HG02571 (cell line): ENCODE results near the gene LEO1.

Experiments
- ATAC-seq: cut with Tn5 transposase; IDR thresholded peaks from one replicate; pipeline ENCODE4 v1.9.1; 2021; ENCODE audit warnings: mild to moderate bottlenecking, moderate library complexity; ENCODE audit not compliant: unreplicated experiment

The LEO1 gene

DNA sequence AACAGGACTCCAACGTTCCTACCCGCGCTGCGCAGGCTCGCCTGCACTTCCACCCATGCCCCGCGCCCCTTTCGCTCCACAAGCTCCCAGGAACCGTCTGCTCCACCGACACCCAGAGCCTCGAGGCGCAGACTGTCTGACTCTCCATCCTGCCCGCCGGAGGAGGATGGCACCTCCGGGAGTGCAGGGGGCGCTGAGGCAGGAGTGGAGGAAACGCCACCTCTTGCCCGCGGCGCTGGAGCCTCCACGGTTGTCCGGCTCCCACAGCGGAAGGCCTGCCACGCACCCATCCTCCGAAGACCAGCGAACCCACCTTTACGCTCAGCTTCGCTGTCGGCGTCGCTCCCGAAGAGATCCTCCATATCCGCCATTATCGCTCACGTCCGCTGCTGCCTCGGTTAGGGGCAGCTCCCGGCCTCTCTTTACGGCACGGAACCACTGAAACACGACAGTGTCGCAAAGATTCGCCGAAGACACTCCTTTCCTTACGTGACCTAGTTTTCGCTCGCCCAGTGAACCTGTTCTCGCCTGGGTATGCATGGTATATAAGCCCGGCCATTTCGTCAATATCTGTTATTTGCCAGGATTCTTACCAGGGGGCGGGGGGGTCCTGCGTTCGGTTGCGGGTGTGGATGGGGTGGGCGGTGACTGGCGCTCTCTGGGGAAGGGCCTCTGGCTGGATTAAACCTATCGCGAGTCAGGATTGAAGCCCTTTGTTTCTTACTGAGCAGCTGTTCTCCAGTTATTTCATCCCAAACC is at the start of gene LEO1:
LEO1 (minus strand) TSS at position 404 of the 759 bp plus-strand sequence; CDS start at position 371, 33 bp downstream.
- peak; percentile 78 for ATAC-seq

DNA sequence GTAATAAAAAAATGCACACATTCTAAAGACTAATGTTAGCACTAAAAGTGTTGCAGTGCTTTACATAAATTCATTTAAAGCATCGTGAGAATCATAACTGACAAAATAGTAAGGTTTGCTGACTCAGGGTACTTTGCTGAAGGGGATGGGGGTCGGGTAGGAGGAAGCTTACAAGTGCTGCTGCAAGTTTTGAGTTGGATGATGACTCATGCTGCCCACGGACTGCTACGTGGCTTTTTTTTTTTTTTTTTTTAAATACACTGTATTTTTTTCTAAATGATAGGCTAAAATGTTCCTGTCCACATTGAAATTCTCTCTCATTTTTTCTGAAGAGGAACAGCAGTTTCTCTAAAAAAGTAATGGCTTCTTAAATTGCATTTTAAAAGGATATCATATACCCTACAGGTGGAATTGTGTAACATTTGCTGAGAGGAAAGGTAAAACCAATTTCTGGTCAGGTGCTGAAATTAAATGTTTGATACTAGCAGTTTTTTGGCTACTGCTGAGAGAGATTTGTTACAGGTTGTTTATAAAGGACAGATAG is 49.6 kb upstream of the LEO1 start:
- ATAC-seq, result no peak

DNA sequence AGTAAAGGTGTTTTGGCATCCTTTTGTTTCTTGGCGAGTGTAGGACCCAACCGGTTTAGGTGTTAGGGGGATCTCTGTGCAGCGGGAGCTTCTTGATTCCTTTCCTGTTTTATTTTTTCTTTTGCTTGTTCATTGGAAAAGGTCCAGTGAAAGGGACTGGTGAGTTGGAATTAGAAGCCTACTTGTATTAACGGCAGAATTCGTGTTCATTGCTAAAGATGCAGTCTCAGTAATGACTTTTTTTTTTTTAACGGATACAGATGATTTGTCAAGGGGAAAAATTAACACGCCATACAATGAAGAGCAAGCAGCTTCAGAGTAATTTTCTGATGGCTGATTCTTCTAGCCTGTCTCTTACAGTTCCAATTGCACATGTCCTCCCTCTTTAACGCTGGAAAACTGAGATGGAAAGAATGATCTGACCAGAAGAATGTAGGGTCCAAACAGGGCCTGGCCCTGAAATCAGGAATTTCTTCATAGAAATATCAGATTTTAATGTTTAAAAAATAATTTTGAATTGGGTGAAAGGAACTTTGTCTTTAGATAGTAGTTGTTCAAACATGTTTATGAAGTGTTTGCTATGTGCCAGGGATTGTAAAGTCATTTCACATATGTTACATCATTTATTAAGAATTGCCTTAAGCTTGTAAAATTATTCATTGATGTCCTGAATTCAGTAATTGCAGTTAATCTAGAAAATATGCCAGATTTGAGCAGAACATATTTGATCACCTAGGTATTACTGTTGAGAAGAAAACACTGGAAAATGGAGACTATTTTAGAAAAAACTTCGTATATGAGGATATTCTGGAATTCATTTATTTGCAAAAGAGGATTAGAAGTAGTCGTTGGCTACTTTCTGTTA is 48.9 kb upstream of the LEO1 start:
- no peak for ATAC-seq

DNA sequence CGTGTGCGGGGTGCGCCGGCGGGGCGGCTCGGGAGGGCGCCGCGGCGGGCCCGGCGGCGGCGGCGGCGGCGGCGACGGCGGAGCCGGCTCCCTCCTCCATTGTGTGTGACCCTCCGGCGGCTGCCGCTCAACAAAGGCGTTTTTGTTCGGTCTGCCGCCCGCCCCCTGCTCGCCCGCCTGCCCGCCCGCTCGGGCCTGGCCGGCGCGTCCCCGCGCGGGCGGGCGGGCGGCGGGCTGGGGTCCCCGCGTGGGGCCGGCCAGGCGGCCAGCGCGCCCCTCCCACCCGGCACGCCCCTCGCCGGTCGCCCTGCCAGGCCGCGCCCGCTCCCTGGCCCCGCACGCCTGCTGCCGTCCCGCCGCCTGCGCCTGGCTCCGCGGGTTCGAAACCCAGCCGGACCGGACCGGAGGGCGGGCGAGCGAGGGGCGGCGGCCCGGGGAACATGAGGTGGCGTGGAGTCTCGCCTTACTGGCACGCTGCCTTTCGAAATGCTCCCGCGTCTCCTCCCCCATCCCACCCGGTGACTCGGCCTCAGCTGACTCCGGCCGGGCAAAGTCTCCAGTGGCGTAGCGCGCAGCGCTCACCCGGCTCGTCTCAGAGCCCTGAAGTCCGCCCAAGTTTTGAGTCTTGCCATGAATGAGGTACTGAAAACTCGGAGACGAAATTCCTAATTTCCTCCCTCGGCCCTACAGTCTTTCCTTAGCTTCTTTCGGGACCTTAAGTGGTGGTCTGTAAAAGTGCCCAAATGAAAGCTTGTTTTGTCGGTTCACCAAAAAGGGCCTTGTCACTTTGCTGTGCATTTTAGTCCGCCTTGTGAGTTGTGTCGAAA is 48.0 kb upstream of the LEO1 start:
- peak; percentile 56 for ATAC-seq

DNA sequence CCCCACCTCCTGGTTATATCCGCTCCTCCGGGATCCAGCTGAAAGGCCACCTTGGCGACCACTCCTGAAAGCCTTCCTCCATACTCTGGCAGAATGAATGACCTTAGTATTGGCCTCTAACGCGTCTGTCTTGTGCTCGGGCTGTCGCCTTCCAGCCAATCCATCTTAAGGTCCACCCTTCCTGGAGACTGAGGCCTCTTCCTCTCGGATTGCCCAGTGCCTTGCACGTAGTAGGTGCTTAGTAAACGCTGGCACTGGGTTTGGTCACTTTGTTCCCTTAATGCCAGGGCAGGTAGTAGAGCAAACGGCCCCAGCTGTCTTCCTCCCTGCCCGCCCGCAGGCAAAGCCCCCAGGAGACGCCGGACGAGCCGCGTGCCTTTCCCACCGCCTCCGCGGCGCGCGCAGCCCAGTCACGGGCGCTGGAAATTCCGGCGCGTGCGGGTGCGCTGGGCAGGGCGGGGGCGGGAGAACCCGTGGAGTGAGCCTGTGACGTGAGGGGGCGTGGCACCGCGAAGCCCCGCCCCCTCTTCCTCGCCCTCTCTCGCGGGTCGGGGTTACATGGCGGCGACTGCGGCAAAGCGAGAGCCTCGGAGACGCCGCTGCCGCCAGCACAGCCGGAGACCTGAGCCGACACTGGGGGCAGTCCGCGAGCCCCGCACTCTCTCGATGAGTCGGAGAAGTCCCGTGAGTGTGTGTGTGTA is 47.3 kb upstream of the LEO1 start, which contains the start of gene MAPK6:
MAPK6 (plus strand) TSS at position 527 of the 701 bp plus-strand sequence. CDS start 27,242 bp downstream, outside the sequence.
- peak; percentile 71 for ATAC-seq

DNA sequence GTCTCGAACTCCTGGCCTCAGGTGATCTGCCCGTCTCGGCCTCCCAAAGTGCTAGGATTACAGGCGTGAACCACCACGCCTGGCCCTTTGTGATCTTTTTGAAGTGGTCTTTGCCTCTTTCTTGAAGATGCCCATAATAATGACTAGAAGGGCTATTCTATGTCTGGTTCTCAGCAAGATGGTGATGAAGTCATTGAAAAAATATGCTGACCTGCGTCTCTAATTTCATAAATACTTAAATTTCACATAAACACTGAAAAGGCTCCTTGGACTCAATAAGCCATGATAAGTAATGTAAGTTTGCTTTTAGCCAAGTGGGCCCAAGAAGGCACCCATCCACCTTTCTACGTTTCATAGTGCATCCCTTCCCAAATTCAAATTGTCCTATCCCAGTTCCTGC is 46.7 kb upstream of the LEO1 start:
- ATAC-seq, result no peak

DNA sequence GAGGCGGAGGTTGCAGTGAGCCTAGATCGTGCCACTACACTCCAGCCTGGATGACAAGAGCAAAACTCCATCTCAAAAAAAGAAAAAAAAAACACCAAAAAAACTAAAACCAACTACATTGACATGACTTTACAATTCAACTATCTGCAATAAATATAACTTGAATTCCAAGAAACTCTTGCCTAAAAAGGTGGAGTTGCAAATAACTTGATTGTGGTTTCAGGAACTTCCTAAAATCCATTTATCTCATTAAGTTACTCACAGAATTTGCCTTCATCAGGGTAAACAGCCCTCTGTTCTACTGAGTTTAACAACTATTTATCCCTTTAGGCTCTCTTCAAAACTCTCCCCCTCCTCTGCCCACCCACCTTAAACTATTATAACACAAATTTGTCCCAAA is 44.7 kb upstream of the LEO1 start:
- ATAC-seq, result no peak

DNA sequence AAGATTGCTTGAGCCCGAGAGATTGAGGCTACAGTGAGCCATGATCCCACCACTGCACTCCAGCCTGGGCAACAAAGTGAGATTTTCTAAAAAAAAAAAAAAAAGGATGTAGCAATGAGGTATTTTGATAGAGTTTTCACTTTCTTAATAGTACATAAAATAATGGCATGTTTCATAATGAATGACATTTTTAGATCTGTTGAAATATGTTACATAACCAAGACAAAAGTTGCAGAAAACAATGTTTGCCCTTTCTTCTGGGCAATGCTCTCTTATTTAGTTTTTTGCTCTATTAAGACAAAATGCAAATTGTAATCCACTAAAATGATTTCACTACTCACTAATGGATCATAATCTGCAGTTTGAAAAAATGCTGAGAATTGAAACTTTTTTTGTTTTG is 43.0 kb upstream of the LEO1 start:
- no peak for ATAC-seq

DNA sequence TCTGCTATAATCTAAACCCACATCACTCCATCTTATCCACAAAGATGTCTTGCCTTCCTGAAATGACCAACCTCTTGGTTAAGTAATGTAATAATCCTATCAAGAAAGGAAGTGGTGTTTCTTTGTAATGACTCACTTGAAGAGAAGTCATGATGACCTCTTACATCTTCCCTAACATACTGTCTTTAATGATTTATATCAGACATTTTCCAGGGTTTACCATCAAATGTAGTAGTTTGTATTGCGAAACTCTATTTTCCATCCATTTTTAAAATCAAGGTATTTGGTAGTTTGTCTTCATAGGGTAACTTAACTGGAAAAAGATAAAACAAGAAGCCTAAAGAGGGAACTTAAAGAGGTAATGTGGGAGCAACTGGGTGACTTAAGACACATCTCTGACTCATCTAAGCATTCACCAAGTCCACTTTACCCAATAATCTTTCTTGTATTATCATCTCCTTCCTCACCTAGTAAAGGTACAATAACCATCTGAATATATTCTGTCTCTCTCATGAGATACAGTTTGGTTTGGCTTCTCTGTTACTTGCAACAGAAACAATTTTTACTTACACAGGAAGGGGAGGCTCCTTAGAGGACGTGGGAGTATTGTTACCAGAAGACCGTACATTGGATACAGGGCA is 41.7 kb upstream of the LEO1 start:
- no peak for ATAC-seq

DNA sequence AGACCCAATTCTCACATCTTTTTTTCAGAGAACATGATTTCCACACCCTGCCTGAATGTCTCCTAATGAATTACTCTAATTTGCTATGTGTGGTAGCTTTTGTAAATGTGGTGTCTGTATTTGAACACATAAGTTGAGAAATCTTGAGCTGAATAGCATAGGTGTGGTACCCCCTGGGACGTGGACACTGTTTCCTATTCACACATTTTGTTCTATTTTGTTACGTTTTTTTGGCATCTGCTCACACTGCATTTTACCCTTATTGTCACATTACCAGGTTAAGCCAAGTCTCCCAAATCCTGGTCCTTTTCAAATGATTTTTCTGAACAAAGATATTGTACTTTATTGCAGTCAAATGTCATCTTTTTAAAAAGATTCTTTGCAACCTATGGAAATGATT is 40.6 kb upstream of the LEO1 start:
- ATAC-seq, result no peak

DNA sequence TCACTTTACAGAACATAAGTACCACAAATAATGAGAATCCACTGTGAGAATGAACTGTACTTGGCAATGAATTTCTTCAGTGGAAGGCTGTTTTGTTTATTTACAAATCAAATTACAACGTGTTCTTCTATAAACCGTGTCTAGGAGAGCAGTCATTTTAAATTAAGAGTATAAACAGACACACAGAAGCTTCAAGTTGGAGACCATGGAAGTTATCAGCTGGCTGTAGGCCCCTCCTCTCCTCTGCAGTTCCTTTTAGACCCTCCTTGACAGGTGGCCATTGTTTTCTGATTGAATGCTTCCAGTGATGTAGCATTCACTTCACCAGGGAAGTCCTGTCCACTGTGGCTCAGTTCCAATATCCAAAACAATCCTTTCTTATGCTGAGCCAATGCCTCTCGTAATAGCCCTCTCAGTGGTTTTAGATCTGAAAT is 40.1 kb upstream of the LEO1 start:
- no peak for ATAC-seq

DNA sequence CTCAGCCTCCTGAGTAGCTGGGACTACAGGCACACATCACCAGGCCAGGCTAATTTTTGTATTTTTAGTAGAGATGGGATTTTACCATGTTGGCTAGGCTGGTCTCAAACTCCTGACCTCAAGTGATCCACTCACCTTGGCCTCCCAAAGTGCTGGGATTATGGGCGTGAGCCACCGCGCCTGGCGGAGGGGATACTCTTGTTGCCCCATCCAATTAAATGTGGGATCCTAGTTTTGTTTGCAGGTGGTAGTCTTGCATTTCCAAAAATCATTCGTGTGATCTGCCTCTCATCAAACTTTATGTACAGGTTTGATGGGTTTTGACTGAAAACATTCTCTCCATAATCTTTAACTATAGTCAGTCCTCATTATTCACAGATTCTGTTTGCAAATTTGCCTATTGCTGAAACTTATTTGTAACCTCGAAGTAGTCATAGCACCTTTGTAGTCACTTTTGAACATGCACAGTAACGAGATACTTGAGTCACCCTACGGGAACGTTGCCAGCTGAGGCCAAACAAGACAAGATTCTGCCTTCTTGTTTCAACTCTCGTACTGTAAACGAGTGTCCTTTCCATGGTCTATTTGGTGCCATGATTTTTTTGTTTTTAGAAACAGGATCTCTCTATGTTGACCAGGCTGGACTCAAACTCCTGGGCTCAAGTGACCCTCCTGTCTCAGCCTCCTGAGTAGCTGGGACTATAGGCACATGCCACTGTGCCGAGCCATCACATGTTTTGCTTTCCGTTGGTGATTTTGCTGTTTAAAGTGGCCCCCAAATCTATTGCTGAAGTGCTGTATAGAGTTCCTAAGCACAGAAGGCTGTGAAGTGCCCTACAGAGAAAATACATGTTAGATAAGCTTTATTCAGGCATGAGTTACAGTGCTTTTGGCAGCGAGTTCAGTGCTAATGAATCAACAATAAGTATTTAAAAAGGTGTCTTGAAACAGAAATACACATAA is 39.3 kb upstream of the LEO1 start:
- ATAC-seq, result no peak

DNA sequence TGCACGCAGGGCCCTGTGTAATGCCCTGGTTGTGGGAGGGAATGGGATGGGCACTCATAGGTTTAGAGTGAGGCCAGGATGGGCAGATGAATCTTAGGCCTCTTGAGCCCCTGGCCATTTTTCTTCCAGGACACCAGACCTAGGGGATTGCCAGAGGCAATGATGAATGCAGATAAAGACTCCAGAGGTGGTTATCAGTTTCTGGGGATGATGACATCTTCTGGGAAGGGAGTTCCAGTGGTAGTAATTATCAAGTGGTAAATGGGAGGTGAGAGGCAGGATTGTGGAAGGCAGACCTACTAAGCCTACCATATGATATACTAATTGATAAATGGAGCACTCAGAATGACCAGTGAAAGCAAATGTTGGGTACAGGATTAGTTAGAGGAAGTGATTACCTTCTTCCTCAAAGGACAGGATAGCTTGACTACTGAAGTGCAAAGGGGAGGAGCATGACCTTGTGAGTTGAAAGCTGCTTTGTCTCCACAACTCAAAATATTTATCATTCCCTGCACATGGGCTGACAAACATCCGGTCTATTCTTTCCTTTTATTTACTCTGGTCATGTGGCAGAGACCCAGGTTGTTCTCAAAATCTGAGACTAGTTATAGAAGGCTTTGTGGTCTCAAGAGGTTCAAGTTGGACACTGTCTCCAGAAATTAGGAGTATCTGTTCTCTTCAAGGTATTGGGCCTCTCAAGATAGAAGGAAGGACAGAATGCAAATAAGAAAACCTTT is 37.3 kb upstream of the LEO1 start:
- ATAC-seq, result no peak

DNA sequence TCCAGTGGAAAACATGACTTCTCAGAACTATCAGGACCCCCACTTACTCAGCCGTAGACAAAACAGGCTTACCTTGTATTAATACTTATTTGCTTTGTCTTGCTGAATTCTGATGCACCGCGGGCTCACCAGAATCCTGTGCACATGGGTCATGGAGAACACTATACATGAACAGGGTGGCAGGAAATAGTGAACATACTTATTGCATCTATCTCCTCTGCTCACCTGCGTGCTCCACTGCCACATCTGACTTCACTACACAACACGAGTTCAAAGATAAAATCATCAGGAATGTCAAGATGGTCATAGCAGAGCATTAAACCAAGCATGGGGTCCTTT is 36.8 kb upstream of the LEO1 start:
- ATAC-seq, result no peak

DNA sequence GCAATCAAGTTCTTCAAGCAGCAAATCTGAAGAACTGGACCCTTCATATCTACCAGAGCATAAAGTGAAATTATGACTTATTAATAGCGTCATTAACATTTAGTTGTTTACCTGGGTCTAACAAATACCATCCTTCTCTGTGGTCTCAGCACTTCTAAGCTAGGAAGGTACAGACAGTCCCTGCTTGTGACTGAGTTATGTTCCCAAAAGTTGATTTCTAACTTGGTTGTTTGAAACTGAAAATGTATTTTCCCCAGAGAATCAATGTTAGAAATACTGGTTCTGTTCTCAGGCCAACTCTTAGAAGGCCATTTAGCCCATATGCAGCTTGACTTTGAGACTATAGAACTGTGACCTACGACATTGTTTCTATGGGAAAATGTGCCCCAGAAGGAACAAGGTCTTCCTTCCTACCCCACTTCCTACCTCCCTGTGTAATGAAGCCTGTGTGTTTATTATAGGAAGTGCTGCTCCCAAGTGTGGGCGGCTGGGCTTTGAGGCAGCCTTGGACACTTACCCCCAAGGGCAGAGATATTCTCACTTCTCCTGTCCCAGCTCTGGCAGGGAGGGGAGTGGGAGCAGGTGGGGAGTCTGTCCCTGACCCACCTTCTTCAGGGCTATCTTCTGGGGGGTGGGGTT is 35.2 kb upstream of the LEO1 start:
- ATAC-seq, result peak; percentile 36

DNA sequence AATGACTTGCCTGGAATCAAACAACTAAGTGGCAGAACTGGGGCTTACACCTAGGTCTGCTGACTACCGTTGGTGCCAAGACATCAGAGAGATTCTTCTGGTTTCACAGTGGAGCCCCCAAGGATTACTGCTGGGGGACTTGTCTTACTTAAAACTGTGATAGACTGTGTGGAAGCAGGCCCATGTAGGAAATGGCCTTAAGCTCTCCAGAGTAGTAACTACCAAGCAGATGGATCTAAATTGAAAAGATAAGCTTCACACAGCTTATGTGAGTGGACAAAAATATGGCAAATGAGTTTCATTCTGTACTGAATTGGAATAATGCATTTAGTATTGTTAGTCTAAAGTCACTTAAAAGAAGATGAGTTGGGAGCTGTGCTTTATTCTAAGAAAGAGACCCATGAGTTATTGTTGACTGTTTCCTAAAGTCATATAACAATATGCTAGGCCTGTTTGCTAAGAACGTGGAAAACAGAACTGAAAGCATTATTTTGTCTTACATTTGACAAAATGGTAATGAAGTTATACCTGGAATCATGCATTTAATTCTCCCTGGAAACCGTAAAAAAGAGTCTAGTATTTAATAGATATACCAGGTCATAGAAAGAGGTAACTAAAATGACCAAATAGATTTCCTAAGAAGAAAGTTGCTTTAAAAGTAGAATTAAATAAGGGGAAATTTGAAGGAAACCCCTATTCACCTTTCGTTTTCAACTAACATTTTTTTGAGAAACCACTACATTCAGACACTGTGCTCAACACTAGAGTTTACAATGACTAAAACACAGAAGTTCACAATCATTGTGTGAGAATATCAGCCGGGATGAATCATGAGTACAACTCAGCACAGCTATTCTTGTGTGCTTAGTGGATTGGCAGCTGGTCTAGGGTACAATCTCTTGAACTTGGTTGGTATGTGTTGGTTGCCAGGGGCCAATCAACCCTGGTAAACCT is 34.4 kb upstream of the LEO1 start:
- ATAC-seq, result peak; percentile 69
